Fibroblast of skin of right biceps (primary cell): ENCODE data around the gene LPO.

Experiments
- DNase-seq: peaks from one replicate; pipeline ENCODE4 v3.0.0-alpha.2; 2013

The LPO gene

GRCh38 chr17:58229881-58230280, 8.5 kb upstream of the LPO start:
- no peak for DNase-seq

- DNase-seq: peak; percentile 67
Observed at GRCh38 chr17:58231641-58232040, 6.7 kb upstream of the LPO start.

DNA sequence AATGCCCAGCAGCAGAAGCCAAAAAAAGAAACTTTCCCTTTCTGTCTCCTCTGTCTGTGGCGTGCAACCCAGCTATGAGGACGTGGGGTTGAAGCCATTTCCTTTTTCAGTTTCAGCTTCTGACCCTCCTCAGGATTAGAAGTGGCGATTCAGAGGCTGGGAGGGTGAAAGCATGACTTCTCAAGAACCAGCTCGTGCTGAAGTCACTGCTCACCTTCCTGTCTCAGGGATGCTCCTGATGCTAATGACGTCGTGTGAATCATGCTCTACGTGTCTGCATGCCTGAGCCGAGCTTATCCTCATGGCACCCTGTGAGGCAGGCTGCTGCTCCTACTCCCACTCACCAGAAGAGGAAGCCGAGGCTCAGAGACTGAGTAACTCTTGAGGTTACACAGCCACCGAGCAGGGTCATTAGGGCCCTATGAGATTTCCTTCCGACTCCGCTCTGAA, 5.7 kb upstream of the LPO start:
- DNase-seq: peak; percentile 90

DNA sequence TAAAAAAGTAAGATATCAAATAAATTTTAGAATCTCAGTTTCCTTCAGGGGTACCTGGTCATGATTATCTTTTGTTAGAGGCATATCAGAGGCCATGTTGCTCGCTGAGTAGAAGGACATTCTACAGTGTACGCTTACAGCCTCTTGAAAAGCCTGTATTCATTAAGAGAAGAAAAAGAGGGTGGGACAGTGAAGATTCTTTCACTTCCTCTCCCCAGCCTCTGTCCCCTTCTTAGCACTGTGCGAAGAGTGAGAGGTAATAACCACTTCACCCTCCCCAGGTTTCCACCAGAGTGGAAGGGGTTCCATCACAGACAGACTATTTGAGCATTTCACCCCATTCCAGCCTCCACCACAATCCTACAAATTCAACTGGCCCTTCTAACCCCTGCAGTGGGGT, 4.8 kb upstream of the LPO start:
- DNase-seq: no peak

DNA sequence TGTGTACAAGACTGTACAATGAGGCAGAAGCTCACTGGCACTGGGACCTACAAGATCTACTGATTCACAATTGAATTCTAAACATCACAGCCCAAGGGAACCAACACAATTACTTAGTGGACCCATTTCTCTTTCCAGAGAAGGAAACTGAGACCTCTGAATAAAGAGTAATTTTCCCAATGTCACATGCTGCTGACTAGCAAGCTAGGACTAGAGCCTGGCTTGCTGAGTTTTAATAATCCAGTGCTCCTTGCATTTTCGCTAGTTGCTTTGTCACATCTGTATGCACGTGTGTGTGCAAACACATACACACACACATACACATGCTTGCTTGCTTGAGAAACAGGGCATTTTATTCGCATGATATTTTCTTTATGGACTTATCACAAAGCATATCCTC, 3.9 kb upstream of the LPO start:
- DNase-seq: no peak

- DNase-seq: no peak
Observed at GRCh38 chr17:58235821-58236220, 2.6 kb upstream of the LPO start.

GRCh38 chr17:58236394-58236793, 2.0 kb upstream of the LPO start:
- DNase-seq: no peak

DNA sequence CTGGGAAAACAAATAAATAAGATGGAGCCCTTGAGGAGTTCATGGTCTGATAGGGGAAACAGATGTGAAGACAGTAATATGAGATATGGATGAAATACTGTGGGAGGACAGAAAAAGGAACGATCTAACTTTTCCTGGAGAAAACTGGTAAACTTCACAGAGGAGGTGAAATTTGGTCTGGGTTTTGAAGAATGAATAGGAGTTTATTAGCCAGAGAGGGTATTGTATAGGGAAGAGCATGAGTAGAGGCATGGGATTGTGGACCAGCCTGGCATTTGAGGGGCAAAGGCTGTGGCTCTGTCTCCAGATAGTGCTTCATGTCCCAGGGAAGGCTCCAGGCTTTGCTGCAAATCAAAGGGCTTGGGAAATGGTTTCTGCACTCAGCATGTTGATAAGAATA, 1.6 kb downstream of the LPO start:
- no peak for DNase-seq

DNA sequence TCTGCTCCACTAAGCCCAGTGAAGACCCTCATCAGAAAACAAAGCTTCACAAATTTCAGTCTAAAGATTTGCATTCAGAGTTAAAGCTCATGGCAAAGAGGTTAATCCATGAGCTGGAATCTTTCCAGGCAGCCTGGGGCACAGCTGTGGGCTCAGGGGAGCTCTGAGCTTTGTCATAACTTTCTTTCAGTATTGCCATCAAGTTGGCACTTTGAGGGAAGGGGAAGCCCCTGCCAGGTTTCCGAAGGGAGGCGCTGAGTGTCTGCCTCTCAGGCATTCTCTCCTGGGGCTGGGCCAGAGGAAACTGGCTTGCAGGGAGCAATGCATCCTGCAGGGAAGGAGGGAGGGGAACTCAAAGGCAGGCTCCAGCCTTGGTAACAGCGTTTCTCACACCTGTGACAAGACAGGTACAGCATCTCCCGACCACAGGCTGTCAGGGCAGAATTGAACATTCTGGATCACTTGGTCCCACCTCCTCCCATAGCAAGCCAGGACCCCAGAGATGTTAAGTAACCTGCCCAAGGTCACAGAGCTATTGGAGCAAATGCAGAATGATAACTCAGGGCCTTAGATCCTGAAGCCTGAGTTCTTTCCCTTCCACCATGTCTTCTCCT, 3.9 kb downstream of the LPO start:
- no peak for DNase-seq

GRCh38 chr17:58244963-58245362, 6.6 kb downstream of the LPO start:
- no peak for DNase-seq

GRCh38 chr17:58245428-58246103, 7.2 kb downstream of the LPO start:
- peak; percentile 44 for DNase-seq

DNA sequence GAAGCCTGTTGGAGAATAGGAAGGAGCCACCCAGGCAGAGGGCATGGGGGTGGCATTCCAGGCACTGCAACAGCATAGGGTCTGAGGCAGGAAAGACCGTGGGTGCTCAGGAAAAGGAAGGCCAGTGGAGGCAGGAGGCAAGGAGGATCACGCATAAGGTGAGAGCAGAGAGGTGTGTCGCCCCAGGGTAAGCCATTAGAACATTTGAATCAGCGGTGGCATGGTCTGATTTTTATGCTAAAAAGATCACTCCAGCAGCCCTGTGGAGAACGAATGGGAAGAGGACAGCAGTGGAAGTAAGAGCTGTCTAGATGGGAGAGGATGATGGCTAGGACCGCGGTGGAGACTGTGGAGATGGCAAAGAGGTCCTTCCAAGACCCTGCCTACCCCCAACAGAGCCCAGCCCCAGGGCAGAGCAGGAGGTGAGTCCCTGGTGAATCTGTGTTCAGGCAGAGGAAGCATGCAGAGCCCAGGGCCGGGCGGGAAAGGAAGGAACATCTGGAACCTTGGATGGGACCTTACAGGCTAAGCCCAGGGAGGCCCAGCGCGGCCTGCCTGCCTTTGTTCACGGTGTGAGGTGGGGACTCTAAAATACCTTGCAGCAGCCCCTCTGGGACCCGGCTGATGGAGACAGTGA, 7.8 kb downstream of the LPO start:
- DNase-seq: no peak

GRCh38 chr17:58246781-58247180, 8.4 kb downstream of the LPO start:
- no peak for DNase-seq

- no peak for DNase-seq
Observed at GRCh38 chr17:58247511-58248363, 9.4 kb downstream of the LPO start.

- no peak for DNase-seq
Observed at GRCh38 chr17:58248955-58249269, 10.5 kb downstream of the LPO start.

GRCh38 chr17:58249270-58250133, 11.1 kb downstream of the LPO start:
- DNase-seq: peak; percentile 57

GRCh38 chr17:58250344-58251011, 12.1 kb downstream of the LPO start:
- DNase-seq: no peak

- no peak for DNase-seq
Observed at GRCh38 chr17:58252141-58252540, 13.8 kb downstream of the LPO start.

DNA sequence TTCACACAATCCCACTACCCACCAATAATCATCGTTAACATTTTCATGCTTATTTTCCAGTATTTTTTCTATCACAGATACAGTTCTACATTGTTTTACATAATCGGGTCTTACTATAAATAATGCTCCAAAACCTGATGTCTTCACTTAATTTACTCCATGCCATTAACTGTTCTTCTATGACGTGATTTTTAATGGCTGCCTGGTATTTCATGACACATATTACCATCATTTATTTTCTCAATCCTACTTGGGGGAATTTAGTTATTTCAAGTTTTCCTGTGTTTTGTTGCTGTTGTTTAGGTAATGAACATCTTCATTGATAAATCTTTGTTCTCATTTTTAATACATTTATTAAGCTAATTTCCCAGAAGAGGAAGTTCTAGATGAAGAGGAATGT, 14.7 kb downstream of the LPO start:
- DNase-seq: no peak

DNA sequence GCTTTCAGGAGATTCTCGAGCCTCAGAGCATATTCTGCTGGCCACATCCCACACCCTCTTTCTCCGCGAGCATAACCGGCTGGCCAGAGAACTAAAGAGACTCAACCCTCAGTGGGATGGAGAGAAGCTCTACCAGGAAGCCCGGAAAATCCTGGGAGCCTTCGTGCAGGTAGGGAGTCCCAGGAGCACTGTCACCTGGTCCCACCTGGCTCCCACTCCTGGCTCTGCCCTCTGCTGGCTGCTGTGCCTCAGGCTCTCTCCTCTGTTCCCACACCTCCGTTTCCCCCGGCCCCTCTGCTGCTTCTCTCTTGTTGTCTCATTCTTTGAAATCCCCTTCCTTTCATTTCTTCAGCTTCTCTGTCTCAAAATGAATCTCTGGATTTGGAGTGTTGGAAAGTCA, 16.4 kb downstream of the LPO start:
- DNase-seq: no peak

- no peak for DNase-seq
Observed at GRCh38 chr17:58262149-58262548, 23.8 kb downstream of the LPO start.

DNA sequence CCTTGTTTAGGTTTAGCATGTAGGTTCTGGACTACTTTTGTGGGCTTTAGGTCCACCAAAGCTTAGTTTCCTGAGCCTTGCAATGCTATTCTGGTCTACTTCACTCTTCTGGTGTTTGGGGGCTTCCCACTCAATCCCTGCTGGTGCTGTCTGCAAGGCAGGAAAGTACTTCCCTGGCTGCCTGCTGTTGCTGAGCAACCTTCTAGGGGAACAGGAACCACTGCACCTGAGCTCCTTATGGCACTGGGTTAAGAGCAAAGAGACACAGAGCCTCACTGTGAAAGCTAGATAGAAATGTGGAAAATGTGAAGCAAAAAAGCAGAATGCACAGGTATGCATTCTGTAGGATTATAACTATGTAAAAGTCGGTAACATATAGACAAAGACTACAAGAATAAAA, 25.4 kb downstream of the LPO start:
- DNase-seq: no peak
